Type B pancreatic cell (in vitro differentiated cells): Measurements from ENCODE around the gene DDHD1. TPM values are rescaled to one million over a fixed set of nuclear protein-coding genes. Genes with fewer than 3 reads are reported as not detected.
A peak's percentile ranks its signal among the peaks of the same experiment; 100 is the strongest.

Experiments
- DNase-seq: peaks from one replicate; pipeline ENCODE4 v3.0.0; 2021; ENCODE audit warnings: mixed read lengths; ENCODE audit not compliant: unreplicated experiment; ENCODE audit errors: extremely low spot score
- H3K27ac Mint-ChIP-seq: 2 replicates; pipeline ENCODE4 v1.8.0; 2021; ENCODE audit warnings: mild to moderate bottlenecking, mixed read lengths
- H3K27me3 Mint-ChIP-seq: 2 replicates; pipeline ENCODE4 v1.8.0; 2021; ENCODE audit warnings: mixed read lengths
- H3K36me3 Mint-ChIP-seq: 2 replicates; pipeline ENCODE4 v1.8.0; 2021; ENCODE audit warnings: mixed read lengths
- H3K4me1 Mint-ChIP-seq: one replicate; pipeline ENCODE4 v1.8.0; 2021; ENCODE audit warnings: mixed read lengths; ENCODE audit not compliant: unreplicated experiment
- H3K4me3 Mint-ChIP-seq: 2 replicates; pipeline ENCODE4 v1.8.0; 2021; ENCODE audit warnings: mild to moderate bottlenecking, mixed read lengths
- H3K9me3 Mint-ChIP-seq: 2 replicates; pipeline ENCODE4 v1.8.0; 2021; ENCODE audit warnings: mixed read lengths
- CTCF ChIP-seq: fragments of 200-600 bp; sonication (generic); conservative IDR thresholded peaks from 2 replicates; pipeline ENCODE4 v1.5.0; 2021; ENCODE audit warnings: antibody characterized with exemption, mild to moderate bottlenecking
- long read RNA-seq: library from polyadenylated mRNA; unstranded; transcript quantifications from one replicate; pipeline ENCODE4 v2.0.0, GENCODE V29; 2020
- total RNA-seq: library from RNA; stranded (reverse); gene quantifications from 2 replicates; pipeline ENCODE4 v1.2.1, GENCODE V29; 2021; ENCODE audit warnings: low replicate concordance

The DDHD1 gene
- total RNA-seq = 6.2 and 19.1 TPM in 2 replicates
- long read RNA-seq, partial matches to known transcripts = 0 of 5 reads
- long read RNA-seq, other reads (novel, unspliced or antisense) = 5 of 5 reads

- H3K4me1 Mint-ChIP-seq = peaks cover 17% of the 10 kb centered on the region
- H3K27ac Mint-ChIP-seq = peak within 1 kb of the TSS; percentile 88
- peak; percentile 79 for DNase-seq
- no peak for TF ChIP-seq CTCF
- H3K27me3 Mint-ChIP-seq = no peaks in the 10 kb centered on the region
- H3K9me3 Mint-ChIP-seq = no peaks in the 10 kb centered on the region
- no peaks in the 10 kb centered on the region for H3K36me3 Mint-ChIP-seq
- H3K4me3 Mint-ChIP-seq = peak within 1 kb of the TSS; percentile 93
These were observed at the start of gene DDHD1 for GRCh38 chr14:53152887-53153701. Gene DDHD1, minus strand, starts transcription at chr14:53153323. Its CDS starts 225 bp downstream, at chr14:53153098.

GRCh38 chr14:53195949-53196348 is 42.8 kb upstream of the DDHD1 start:
- Mint-ChIP-seq H3K4me3 (no peak overlapping the region), H3K9me3 (peaks cover 3% of the 10 kb centered on the region), H3K27me3 (peaks cover 6% of the 10 kb centered on the region), H3K36me3 (no peaks in the 10 kb centered on the region), H3K4me1 (peaks cover 4% of the 10 kb centered on the region), H3K27ac (no peak overlapping the region)
- no peak for TF ChIP-seq CTCF
- DNase-seq = no peak

GRCh38 chr14:53193193-53193592 is 40.1 kb upstream of the DDHD1 start:
- no peaks in the 10 kb centered on the region for H3K36me3 Mint-ChIP-seq
- no peak overlapping the region for H3K27ac Mint-ChIP-seq
- peaks cover 3% of the 10 kb centered on the region for H3K27me3 Mint-ChIP-seq
- no peak for TF ChIP-seq CTCF
- DNase-seq = no peak
- H3K4me3 Mint-ChIP-seq = no peak overlapping the region
- H3K9me3 Mint-ChIP-seq = peaks cover 3% of the 10 kb centered on the region
- H3K4me1 Mint-ChIP-seq = peaks cover 4% of the 10 kb centered on the region

GRCh38 chr14:53192052-53192760 is 39.1 kb upstream of the DDHD1 start:
- H3K27me3 Mint-ChIP-seq = no peaks in the 10 kb centered on the region
- H3K4me1 Mint-ChIP-seq = peaks cover 4% of the 10 kb centered on the region
- no peaks in the 10 kb centered on the region for H3K9me3 Mint-ChIP-seq
- DNase-seq = no peak
- no peak overlapping the region for H3K27ac Mint-ChIP-seq
- no peak for TF ChIP-seq CTCF
- no peaks in the 10 kb centered on the region for H3K36me3 Mint-ChIP-seq
- H3K4me3 Mint-ChIP-seq = no peak overlapping the region

GRCh38 chr14:53190938-53191337 is 37.8 kb upstream of the DDHD1 start:
- no peak for DNase-seq
- no peak for TF ChIP-seq CTCF
- Mint-ChIP-seq H3K4me1 (peaks cover 4% of the 10 kb centered on the region), H3K9me3 (no peaks in the 10 kb centered on the region), H3K36me3 (no peaks in the 10 kb centered on the region), H3K27ac (no peak overlapping the region), H3K4me3 (no peak overlapping the region), H3K27me3 (no peaks in the 10 kb centered on the region)
